Activated gamma-delta T cell treated with anti-CD3 and anti-CD28 coated beads, Interleukin-2, amount 50 U/mL, for 16 hours (primary cell): ENCODE data around the gene HOOK2.

Experiments
- DNase-seq: peaks from one replicate; pipeline ENCODE4 v3.0.0-alpha.2; 2020; ENCODE audit warnings: low read depth

Gene HOOK2

GRCh38 chr19:12783291-12783848 is 8.0 kb upstream of the HOOK2 start:
- DNase-seq: no peak

GRCh38 chr19:12782424-12783290 is 7.3 kb upstream of the HOOK2 start:
- DNase-seq: peak; percentile 85

DNA sequence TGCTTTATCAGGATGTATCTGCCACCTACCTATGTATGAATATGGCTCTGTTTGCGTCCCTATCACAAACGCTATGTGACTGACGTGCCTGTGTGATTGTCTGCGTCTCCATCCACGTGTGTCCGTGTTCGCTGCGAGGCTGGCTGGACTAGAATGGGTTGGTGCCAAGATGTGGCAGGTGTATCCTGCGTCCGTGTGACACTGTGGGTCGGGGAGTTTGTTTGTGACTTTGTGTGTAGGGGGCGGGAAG is 6.7 kb upstream of the HOOK2 start:
- no peak for DNase-seq

- no peak for DNase-seq
Observed at GRCh38 chr19:12779162-12779993, 4.0 kb upstream of the HOOK2 start.

DNA sequence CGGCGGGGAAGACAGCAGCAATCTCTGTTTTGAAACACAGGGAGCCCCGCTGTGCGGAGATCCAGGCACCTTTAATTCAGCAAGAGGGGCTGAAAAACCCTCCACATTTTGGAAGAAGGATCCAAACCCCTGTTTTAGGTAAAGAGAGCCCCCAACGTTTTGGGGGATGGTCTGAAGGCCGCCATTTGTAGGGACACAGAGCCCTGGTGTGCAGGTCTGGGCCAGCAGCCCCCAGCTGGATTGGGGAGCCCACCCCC is 3.5 kb upstream of the HOOK2 start:
- no peak for DNase-seq

DNA sequence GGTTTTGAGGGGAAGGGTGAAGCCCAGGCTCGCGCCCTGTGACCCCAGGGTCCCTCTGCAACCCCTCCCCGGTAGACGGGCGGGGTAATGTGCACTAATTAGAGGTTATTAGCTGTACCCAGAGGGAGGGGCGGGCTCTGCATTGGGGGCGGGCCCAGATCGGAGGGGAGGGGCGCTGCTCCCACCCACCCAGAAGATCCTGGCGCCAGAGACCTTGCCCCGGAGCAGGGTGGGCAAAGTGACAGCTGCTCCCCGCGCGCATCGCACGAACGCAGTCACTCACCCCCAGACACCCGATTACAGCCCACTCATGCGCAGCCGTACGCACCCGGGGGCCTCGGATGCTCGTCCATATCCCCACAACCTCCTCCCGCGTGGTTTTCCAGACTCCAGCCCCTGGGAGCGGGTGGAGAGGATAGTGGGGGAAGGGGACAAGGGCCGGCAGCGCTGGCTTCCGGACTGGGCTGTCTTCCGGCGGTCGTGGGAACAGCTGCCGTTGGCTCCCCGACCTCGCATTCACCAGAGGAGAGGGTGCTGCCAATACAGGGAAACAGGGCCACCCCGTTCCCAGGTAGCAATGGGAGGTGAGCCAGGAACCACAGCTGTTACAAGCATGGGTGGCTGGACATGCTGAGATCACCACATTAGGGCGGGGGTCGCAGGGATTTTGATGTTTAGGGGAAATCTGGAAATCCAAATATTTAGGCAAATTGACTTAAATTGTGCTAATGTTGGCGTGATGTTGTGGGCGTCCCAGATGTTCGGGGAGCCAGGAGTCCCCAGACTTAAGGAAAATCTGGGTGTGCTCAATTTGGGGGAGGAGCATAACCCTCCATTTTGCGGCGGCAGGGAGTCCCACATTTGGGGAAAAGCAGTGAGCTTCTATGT is 2.9 kb upstream of the HOOK2 start:
- DNase-seq: no peak

- peak; percentile 72 for DNase-seq
Observed at GRCh38 chr19:12777217-12778016, 2.1 kb upstream of the HOOK2 start.

- no peak for DNase-seq
Observed at GRCh38 chr19:12773571-12773970, 1.8 kb downstream of the HOOK2 start.

GRCh38 chr19:12772323-12772722 is 3.0 kb downstream of the HOOK2 start:
- DNase-seq: no peak

GRCh38 chr19:12770922-12771321 is 4.4 kb downstream of the HOOK2 start:
- DNase-seq: no peak

DNA sequence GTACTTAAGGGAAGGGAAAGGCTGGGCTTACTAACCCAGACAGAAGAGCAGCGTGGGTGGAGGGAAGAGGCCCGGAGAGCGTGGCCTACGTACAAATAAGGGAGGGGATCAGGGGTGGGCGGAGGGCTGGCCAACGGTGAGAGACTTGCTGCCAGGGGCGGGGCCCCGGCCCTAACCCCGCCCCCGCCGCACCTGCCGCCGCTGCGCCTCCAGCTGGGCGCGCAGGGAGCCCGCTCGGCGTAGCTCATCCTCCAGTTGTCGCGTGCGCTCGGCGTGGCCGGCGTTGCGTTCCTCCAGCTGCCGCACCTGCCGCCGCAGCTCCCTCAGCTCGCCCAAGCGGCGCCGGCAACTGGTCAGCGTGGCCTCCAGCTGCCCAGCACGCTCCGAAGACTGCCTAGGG is 5.7 kb downstream of the HOOK2 start:
- DNase-seq: no peak

GRCh38 chr19:12767666-12768065 is 7.7 kb downstream of the HOOK2 start:
- DNase-seq: no peak

GRCh38 chr19:12767150-12767549 is 8.2 kb downstream of the HOOK2 start:
- DNase-seq: no peak

DNA sequence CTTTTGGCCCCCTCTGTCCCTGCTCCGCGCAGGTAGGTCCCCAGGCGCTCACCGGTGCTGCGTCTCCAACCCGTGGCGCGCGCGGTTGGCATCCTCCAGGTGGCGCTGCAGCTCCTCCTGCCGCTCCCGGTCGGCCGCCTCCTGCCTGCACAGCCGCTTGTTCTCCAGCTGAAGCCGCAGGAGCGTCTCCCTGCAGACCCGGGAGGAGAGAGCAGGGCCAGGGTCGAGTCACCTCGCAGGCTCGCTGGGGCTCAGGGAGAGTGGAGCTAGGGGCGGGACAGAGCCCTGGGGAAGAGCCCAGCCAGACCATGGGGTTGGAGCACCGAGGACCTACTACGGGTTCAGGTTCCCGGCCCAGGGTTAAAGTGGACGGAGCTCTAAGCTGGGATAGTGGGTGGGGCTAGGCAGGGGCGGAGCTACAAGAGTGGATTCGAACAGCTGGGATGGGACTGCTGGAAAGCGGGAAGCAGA is 9.3 kb downstream of the HOOK2 start:
- peak; percentile 77 for DNase-seq

DNA sequence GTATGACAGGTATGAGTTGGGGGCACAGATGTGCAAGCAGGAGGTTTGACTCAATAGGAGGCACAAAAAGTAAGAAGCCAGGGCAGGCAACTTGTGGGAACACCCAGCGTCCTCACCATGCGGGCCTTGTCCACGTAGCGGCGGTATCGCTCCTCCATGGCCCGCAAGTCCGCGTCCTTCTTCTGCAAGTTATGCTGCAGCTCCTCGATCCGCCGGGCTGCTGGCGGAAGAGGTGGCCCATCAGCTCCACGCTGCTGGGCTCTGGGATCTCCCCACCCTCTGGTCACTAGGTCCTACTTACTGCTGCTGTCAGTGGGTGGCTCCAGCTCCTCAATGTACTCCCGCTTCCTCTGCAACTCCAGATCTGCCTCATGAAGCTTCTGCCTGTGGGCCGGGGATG is 10.7 kb downstream of the HOOK2 start:
- no peak for DNase-seq

- DNase-seq: no peak
Observed at GRCh38 chr19:12763100-12763499, 12.3 kb downstream of the HOOK2 start.

GRCh38 chr19:12759686-12760085 is 15.7 kb downstream of the HOOK2 start:
- no peak for DNase-seq

GRCh38 chr19:12757544-12758274 is 17.6 kb downstream of the HOOK2 start:
- DNase-seq: peak; percentile 40

DNA sequence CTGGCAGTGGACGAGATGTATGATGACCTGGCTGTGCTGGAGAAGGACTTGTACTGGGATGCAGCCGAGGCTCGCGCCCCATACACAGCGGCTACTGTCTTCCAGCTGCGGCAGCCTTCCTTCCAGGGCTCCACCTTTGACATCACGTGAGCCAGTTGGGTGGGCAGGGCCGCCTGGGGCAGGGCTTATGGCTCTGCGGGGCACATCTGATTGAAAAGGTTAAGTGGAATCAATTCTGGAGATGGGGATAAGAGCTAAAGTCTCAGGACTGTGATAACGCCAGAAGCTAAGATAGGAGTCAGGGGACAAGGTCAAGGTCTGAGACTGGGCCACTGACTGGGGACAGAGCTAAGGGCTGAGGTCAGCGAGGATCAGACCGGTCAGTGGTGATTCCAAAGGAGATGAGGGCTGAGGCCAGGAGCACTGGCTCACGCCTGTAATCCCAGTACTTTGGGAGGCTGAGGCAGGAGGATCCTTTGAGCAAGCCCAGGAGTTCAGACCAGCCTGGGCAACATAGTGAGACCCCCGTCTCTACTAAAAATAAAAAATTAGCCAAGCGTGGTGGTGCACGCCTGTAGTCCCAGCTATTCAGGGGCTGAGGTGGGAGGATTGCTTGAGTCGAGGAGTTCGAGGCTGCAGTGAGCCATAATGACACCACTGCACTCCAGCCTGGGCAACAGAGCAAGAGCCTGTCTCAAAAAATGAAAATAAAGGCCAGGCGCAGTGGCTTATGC is 19.0 kb downstream of the HOOK2 start:
- DNase-seq: no peak
